Measurements from ENCODE around the gene TOMM22.

- TF ChIP-seq, protein P1, sequence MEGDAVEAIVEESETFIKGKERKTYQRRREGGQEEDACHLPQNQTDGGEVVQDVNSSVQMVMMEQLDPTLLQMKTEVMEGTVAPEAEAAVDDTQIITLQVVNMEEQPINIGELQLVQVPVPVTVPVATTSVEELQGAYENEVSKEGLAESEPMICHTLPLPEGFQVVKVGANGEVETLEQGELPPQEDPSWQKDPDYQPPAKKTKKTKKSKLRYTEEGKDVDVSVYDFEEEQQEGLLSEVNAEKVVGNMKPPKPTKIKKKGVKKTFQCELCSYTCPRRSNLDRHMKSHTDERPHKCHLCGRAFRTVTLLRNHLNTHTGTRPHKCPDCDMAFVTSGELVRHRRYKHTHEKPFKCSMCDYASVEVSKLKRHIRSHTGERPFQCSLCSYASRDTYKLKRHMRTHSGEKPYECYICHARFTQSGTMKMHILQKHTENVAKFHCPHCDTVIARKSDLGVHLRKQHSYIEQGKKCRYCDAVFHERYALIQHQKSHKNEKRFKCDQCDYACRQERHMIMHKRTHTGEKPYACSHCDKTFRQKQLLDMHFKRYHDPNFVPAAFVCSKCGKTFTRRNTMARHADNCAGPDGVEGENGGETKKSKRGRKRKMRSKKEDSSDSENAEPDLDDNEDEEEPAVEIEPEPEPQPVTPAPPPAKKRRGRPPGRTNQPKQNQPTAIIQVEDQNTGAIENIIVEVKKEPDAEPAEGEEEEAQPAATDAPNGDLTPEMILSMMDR (IDR thresholded peaks at IDR 0.05): no peak
- no peak for TF ChIP-seq POLR2A (IDR thresholded peaks at IDR 0.05)
These were observed 42.4 kb downstream of the TOMM22 start for GRCh38 chr22:38724176-38724575.
